GM03348 (cell line): ENCODE data around the gene DTNA.
A peak's percentile ranks its signal among the peaks of the same experiment; 100 is the strongest.

Experiments
- DNase-seq: peaks from one replicate; pipeline ENCODE4 v3.0.0; 2012; ENCODE audit warnings: low spot score

DTNA gene

GRCh38 chr18:34859496-34859895, 149.4 kb downstream of the DTNA start:
- no peak for DNase-seq

- no peak for DNase-seq
These were observed 152.5 kb downstream of the DTNA start for GRCh38 chr18:34862561-34862960.

GRCh38 chr18:34863702-34864101, 153.6 kb downstream of the DTNA start:
- DNase-seq, result no peak

GRCh38 chr18:34864836-34865497, 154.9 kb downstream of the DTNA start:
- no peak for DNase-seq

- no peak for DNase-seq
These were observed 156.2 kb downstream of the DTNA start for GRCh38 chr18:34866310-34866709.

GRCh38 chr18:34866739-34867138, 156.6 kb downstream of the DTNA start:
- DNase-seq, result peak; percentile 44

GRCh38 chr18:34867520-34867919, 157.4 kb downstream of the DTNA start:
- no peak for DNase-seq

GRCh38 chr18:34870555-34871310, 160.6 kb downstream of the DTNA start:
- DNase-seq, result no peak

GRCh38 chr18:34871435-34871834, 161.3 kb downstream of the DTNA start:
- DNase-seq, result no peak

GRCh38 chr18:34872066-34872465, 162.0 kb downstream of the DTNA start:
- DNase-seq, result no peak

GRCh38 chr18:34873986-34874580, 164.0 kb downstream of the DTNA start:
- DNase-seq, result no peak

- no peak for DNase-seq
These were observed 165.1 kb downstream of the DTNA start for GRCh38 chr18:34875150-34875549.

- DNase-seq, result no peak
These were observed 170.3 kb downstream of the DTNA start for GRCh38 chr18:34880403-34880802.

- DNase-seq, result no peak
These were observed 171.1 kb downstream of the DTNA start for GRCh38 chr18:34880882-34881834.

- no peak for DNase-seq
These were observed 174.3 kb downstream of the DTNA start for GRCh38 chr18:34884436-34884835.

- DNase-seq, result no peak
These were observed 176.1 kb downstream of the DTNA start for GRCh38 chr18:34886177-34886576.

GRCh38 chr18:34887881-34888580, 177.9 kb downstream of the DTNA start:
- no peak for DNase-seq

GRCh38 chr18:34890486-34891085, 180.5 kb downstream of the DTNA start:
- DNase-seq, result no peak

- no peak for DNase-seq
These were observed 182.3 kb downstream of the DTNA start for GRCh38 chr18:34892379-34892778.

GRCh38 chr18:34893239-34893638, 183.1 kb downstream of the DTNA start:
- DNase-seq, result no peak

GRCh38 chr18:34901299-34901698, 191.2 kb downstream of the DTNA start:
- DNase-seq, result no peak
